Brain microvascular endothelial cell (primary cell): ENCODE results near the gene ADAMTS15.

Experiments used
- DNase-seq: peaks from one replicate; pipeline ENCODE4 v3.0.0-alpha.2; 2020
- H3K27ac ChIP-seq: fragments of 250-450 bp; sonication (Bioruptor Pico); 2 replicates; pipeline ENCODE4 v1.5.1; 2020; ENCODE audit warnings: mild to moderate bottlenecking, moderate library complexity
- H3K27me3 ChIP-seq: fragments of 250-450 bp; sonication (Bioruptor Pico); replicated peaks from 2 replicates; pipeline ENCODE4 v1.5.1; 2020; ENCODE audit warnings: mild to moderate bottlenecking
- H3K36me3 ChIP-seq: fragments of 250-450 bp; sonication (Bioruptor Pico); replicated peaks from 2 replicates; pipeline ENCODE4 v1.5.1; 2020; ENCODE audit warnings: mild to moderate bottlenecking
- H3K4me3 ChIP-seq: 2 replicates; pipeline ENCODE4 v1.5.1; 2011; ENCODE audit warnings: low read depth, mild to moderate bottlenecking, control low read depth, low read length, moderate library complexity
- in situ Hi-C: cut with HindIII; loops from 2 replicates; pipeline ENCODE4 v1.10.0; 2017; ENCODE audit warnings: low sequenced_read_pairs, low pct_ligation_motif_present
- TF ChIP-seq, protein P1 (sequence below): IDR thresholded peaks from 2 replicates; pipeline ENCODE4 v1.5.1; 2011; ENCODE audit warnings: low read depth, mild to moderate bottlenecking, moderate library complexity, low read length, control low read depth, inconsistent platforms; ENCODE audit errors: missing control alignments

The ADAMTS15 gene

DNA sequence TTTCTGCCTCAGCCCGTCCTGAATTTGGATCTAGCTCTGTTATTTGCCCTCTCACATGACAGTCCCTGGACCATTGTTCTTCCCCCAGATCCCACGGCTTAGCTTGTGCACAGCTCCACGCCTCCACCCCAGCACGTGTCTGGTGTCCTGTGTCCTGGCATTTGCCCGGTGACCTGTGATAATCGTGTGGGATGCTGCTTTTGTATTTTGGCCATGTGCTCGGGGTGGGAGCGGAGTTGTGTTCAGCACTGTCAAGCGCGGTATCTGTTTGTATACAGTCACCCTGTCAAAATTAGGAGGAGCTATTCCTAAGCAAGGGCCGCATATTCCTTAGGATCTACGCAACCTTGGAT lies 31.9 kb upstream of the ADAMTS15 start:
- Histone ChIP-seq H3K27ac (no peak overlapping the region), H3K4me3 (no peak overlapping the region), H3K27me3 (peaks cover 16% of the 10 kb centered on the region), H3K36me3 (no peaks in the 10 kb centered on the region)
- DNase-seq: no peak
- TF ChIP-seq, protein P1, sequence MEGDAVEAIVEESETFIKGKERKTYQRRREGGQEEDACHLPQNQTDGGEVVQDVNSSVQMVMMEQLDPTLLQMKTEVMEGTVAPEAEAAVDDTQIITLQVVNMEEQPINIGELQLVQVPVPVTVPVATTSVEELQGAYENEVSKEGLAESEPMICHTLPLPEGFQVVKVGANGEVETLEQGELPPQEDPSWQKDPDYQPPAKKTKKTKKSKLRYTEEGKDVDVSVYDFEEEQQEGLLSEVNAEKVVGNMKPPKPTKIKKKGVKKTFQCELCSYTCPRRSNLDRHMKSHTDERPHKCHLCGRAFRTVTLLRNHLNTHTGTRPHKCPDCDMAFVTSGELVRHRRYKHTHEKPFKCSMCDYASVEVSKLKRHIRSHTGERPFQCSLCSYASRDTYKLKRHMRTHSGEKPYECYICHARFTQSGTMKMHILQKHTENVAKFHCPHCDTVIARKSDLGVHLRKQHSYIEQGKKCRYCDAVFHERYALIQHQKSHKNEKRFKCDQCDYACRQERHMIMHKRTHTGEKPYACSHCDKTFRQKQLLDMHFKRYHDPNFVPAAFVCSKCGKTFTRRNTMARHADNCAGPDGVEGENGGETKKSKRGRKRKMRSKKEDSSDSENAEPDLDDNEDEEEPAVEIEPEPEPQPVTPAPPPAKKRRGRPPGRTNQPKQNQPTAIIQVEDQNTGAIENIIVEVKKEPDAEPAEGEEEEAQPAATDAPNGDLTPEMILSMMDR: no peak
- in situ Hi-C loops: no loop called here

DNA sequence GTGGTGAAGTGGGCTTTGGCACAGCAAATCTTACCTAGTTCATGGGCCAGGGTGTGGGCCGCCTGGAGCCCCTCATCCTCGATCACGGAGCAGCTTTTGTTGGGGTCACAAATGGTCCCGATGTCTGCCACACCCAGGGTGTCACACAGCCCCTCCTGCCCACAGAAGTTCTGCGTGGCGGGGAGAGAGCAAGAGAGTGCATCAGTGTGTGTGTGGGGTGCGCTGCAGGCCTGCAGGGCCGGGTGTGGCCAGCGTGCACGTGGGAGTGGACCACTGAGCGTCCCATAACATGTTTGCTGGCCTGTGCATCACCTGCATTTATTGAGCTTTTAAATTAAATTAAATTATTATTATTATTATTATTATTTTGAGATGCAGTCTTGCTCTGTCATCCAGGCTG lies 31.5 kb upstream of the ADAMTS15 start:
- peaks cover 20% of the 10 kb centered on the region for H3K27me3 ChIP-seq
- H3K27ac ChIP-seq: no peak overlapping the region
- TF ChIP-seq, protein P1: no peak
- H3K4me3 ChIP-seq: no peak overlapping the region
- no peak for DNase-seq
- H3K36me3 ChIP-seq: no peaks in the 10 kb centered on the region
- in situ Hi-C loops: no loop called here

DNA sequence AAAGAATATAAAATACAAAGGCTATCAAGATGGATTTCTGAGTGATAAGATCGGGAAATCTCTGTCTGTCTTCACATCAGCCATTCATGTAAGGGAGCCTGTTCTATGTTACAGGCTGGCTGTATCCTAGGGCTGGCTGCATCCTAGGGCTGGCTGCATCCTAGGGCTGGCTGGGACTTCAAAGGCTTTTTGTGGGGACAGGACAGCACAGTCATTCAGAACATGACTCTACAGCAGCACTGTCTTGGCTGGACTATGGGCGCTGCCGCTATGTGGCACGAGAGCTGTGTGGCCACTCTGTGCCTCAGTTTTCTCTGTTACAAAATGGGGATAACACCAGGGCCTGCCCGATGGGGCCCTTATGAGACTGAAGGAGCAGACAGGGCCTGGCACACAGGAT lies 30.2 kb upstream of the ADAMTS15 start:
- peaks cover 30% of the 10 kb centered on the region for H3K27me3 ChIP-seq

DNA sequence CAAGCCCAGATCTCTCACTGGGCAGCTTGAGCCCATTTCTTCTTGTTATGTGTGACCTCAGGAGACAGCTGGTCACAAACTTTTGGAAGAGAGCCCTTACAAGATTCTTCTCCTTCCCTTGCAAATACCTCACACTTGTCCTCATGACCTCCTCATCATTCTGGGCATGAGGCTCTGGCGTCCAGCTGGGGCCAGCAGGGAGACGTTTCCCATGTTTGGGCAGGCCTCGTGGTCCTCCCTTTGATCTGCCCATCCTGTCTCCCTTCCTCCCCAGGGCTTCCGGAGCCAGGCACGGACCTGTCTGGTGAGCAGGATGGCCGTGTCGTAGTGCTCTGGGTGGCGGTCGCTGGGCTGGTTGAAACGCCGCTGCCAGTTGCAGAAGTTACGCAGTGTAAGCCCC lies 29.7 kb upstream of the ADAMTS15 start:
- in situ Hi-C loops: no loop called here
- Histone ChIP-seq H3K27ac (no peak overlapping the region), H3K4me3 (no peak overlapping the region), H3K36me3 (no peaks in the 10 kb centered on the region), H3K27me3 (peaks cover 35% of the 10 kb centered on the region)
- DNase-seq: no peak
- TF ChIP-seq, protein P1: no peak

More for the DNA sequence above, 30.2 kb upstream of the ADAMTS15 start:
- H3K36me3 ChIP-seq: no peaks in the 10 kb centered on the region
- no peak overlapping the region for H3K27ac ChIP-seq
- no peak for DNase-seq
- H3K4me3 ChIP-seq: no peak overlapping the region
- TF ChIP-seq, protein P1: no peak
- in situ Hi-C loops: no loop called here

DNA sequence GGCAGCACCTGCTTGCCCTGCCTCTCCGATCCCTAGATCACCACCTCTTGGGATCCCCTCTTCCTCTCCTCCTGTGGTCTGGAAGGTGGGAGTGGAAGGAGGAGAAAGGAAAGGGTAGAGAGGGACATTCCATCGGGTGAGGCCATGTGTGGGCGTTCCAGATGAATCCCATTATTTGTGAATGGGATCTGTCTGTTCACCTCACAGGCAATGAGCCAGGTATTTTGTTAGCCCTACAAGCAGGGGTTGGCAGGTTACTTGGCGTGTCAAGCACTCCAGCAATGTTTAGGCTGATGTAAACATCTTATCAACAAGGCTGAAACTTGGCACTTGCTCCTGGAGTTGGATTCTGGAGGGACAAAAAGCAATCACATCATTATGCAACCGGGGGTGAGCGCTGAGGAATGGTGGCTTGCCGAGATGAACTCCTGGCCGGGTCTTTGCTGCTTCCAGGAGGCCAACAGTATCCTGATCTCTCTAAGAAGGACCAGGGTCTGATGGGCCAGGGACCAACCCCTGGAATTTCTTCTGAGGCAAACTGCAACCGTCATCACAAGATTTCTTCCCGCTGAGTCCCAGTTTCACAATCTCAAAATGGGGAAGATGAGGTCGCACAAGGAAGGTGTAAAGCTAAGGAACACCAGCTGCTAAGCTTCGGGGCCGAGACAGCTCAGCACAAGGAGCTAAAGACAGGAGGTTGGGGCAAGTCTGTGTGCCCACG lies 27.8 kb upstream of the ADAMTS15 start:
- H3K27me3 ChIP-seq: peaks cover 49% of the 10 kb centered on the region

DNA sequence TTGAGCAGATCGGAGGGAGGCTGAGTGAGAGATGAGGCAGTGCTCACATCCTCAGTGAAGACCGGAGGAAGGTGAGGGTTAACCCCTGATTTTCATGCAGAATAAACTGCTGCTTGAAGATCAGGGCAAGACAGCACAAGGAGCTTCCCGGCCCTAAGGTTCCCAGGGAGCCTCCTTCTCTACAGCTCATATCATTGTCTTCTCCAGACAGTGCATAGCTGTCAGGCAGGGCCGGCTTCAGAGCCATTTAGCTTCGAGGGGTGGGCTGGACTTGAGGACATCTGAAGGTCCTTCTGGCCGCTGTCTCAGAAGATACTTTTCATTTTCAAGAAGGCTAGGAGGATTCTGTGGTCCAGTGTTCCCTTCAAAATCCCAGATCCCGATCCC lies 27.3 kb upstream of the ADAMTS15 start:
- Histone ChIP-seq H3K4me3 (no peak overlapping the region), H3K36me3 (no peaks in the 10 kb centered on the region), H3K27ac (no peak overlapping the region), H3K27me3 (peaks cover 55% of the 10 kb centered on the region)
- DNase-seq: no peak
- TF ChIP-seq, protein P1: no peak
- in situ Hi-C loops: no loop called here

More for the DNA sequence above, 27.8 kb upstream of the ADAMTS15 start:
- H3K4me3 ChIP-seq: no peak overlapping the region
- no peak overlapping the region for H3K27ac ChIP-seq
- TF ChIP-seq, protein P1: no peak
- in situ Hi-C loops: no loop called here
- H3K36me3 ChIP-seq: no peaks in the 10 kb centered on the region
- DNase-seq: no peak
